22Rv1 (cell line): Measurements from ENCODE around the gene S100A3.

ENCODE experiments used
- CTCF ChIP-seq: fragments of 450-650 bp; IDR thresholded peaks from 2 replicates; pipeline ENCODE4 v1.5.1; 2017; ENCODE audit warnings: mild to moderate bottlenecking
- ZFX ChIP-seq: fragments of 450-650 bp; IDR thresholded peaks from 2 replicates; pipeline ENCODE4 v1.6.1; 2017; ENCODE audit warnings: antibody characterized with exemption, borderline replicate concordance

- TF ChIP-seq CTCF, result no peak
- TF ChIP-seq ZFX, result no peak
Observed at GRCh38 chr1:153588482-153588881, 39.4 kb upstream of the S100A3 start.
